Brain microvascular endothelial cell (primary cell): ENCODE results near the gene COBLL1.

ENCODE experiments used
- DNase-seq: peaks from one replicate; pipeline ENCODE4 v3.0.0-alpha.2; 2020
- H3K27ac ChIP-seq: fragments of 250-450 bp; sonication (Bioruptor Pico); 2 replicates; pipeline ENCODE4 v1.5.1; 2020; ENCODE audit warnings: mild to moderate bottlenecking, moderate library complexity
- H3K27me3 ChIP-seq: fragments of 250-450 bp; sonication (Bioruptor Pico); replicated peaks from 2 replicates; pipeline ENCODE4 v1.5.1; 2020; ENCODE audit warnings: mild to moderate bottlenecking
- H3K36me3 ChIP-seq: fragments of 250-450 bp; sonication (Bioruptor Pico); replicated peaks from 2 replicates; pipeline ENCODE4 v1.5.1; 2020; ENCODE audit warnings: mild to moderate bottlenecking
- H3K4me3 ChIP-seq: 2 replicates; pipeline ENCODE4 v1.5.1; 2011; ENCODE audit warnings: low read depth, mild to moderate bottlenecking, control low read depth, low read length, moderate library complexity
- in situ Hi-C: cut with HindIII; loops from 2 replicates; pipeline ENCODE4 v1.10.0; 2017; ENCODE audit warnings: low sequenced_read_pairs, low pct_ligation_motif_present
- TF ChIP-seq, protein P1 (sequence below): IDR thresholded peaks from 2 replicates; pipeline ENCODE4 v1.5.1; 2011; ENCODE audit warnings: low read depth, mild to moderate bottlenecking, moderate library complexity, low read length, control low read depth, inconsistent platforms; ENCODE audit errors: missing control alignments

Gene COBLL1

GRCh38 chr2:164694275-164694695 lies 147.3 kb downstream of the COBLL1 start:
- DNase-seq = no peak
- Histone ChIP-seq H3K27me3 (no peaks in the 10 kb centered on the region), H3K36me3 (no peaks in the 10 kb centered on the region), H3K4me3 (no peak overlapping the region), H3K27ac (no peak overlapping the region)
- TF ChIP-seq, protein P1, sequence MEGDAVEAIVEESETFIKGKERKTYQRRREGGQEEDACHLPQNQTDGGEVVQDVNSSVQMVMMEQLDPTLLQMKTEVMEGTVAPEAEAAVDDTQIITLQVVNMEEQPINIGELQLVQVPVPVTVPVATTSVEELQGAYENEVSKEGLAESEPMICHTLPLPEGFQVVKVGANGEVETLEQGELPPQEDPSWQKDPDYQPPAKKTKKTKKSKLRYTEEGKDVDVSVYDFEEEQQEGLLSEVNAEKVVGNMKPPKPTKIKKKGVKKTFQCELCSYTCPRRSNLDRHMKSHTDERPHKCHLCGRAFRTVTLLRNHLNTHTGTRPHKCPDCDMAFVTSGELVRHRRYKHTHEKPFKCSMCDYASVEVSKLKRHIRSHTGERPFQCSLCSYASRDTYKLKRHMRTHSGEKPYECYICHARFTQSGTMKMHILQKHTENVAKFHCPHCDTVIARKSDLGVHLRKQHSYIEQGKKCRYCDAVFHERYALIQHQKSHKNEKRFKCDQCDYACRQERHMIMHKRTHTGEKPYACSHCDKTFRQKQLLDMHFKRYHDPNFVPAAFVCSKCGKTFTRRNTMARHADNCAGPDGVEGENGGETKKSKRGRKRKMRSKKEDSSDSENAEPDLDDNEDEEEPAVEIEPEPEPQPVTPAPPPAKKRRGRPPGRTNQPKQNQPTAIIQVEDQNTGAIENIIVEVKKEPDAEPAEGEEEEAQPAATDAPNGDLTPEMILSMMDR = no peak
- in situ Hi-C loops = no loop called here

DNA sequence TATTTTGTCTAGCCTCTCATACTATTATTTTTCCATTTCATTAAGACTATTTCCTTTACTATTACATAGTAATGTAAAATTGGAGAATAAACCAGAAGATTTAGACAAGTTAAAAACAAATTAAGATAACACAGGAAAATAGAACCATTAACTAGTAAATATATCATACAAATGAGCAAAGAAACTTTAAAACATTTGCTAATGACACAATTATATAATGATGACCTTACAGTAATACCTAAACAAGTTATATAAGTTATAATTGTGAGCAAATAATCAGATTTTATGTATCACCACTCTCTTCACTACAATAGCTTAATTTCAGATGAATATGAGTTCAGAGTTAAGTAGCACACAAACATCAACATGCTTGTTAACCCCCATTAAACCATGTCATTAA lies 147.8 kb downstream of the COBLL1 start:
- DNase-seq = no peak
- H3K27me3 ChIP-seq = no peaks in the 10 kb centered on the region
- H3K36me3 ChIP-seq = no peaks in the 10 kb centered on the region
- no peak overlapping the region for H3K27ac ChIP-seq
- H3K4me3 ChIP-seq = no peak overlapping the region
- in situ Hi-C loops = no loop called here
- TF ChIP-seq, protein P1 = no peak

DNA sequence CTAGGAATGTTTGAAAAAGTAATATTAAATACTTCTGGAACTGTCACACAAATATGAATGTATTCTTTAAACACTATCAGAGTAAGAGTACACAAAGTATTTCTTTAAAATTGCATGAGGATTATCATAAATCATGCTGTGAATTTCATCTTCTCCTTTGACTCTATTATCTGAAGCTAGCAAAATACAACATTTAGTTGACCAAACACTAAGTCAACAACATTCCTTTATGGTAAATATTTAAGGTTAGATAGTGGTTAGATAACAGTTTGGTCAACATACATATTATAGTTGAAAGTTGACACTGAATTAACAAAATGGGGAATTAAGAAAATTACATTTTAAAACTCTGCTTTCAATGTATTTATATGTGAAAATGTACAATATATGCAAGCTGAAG lies 148.2 kb downstream of the COBLL1 start:
- Histone ChIP-seq H3K27ac (no peak overlapping the region), H3K4me3 (no peak overlapping the region), H3K36me3 (no peaks in the 10 kb centered on the region), H3K27me3 (no peaks in the 10 kb centered on the region)
- TF ChIP-seq, protein P1 = no peak
- in situ Hi-C loops = no loop called here
- DNase-seq = no peak

DNA sequence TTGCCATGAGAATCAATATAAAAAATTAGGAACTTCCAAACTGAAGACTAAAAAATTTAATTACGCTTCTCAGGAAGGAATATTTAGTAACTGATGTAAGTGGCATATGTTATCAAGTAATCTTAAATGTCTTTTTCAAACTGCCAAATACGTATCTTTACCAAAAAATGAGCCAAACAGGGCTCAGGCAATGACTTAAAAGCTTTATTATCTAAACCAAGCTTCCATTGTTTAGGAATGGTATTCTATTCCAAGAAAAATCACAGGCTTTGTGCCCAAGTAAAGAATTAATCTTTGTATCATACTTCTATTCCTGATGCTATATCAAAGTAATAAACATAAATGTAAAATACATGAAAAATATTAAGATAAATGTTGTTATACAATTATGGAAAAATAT lies 148.7 kb downstream of the COBLL1 start:
- H3K27ac ChIP-seq = no peak overlapping the region
- H3K4me3 ChIP-seq = no peak overlapping the region
- in situ Hi-C loops = no loop called here
- DNase-seq = no peak
- no peaks in the 10 kb centered on the region for H3K36me3 ChIP-seq
- no peaks in the 10 kb centered on the region for H3K27me3 ChIP-seq
- TF ChIP-seq, protein P1 = no peak

DNA sequence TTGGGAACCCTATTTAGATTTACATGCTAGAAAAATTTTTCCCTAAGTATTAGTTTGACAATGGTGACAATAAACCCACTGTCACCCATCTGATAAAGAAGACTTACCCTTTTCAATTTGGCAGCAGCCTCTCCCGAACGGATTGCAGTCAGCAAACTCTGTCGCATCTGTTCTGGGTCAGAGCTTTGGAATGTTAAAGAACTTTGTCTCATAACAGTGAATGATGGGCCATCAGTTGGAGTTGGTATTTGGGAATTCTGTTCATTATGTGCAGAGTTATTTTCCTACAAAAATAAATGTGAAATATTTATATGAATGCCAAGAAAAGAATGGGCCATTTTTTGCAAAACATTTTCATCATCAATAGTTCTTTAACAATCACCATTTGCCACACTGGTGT lies 149.5 kb downstream of the COBLL1 start:
- TF ChIP-seq, protein P1 = no peak
- Histone ChIP-seq H3K27ac (no peak overlapping the region), H3K4me3 (no peak overlapping the region), H3K27me3 (no peaks in the 10 kb centered on the region), H3K36me3 (no peaks in the 10 kb centered on the region)
- no peak for DNase-seq
- in situ Hi-C loops = no loop called here

DNA sequence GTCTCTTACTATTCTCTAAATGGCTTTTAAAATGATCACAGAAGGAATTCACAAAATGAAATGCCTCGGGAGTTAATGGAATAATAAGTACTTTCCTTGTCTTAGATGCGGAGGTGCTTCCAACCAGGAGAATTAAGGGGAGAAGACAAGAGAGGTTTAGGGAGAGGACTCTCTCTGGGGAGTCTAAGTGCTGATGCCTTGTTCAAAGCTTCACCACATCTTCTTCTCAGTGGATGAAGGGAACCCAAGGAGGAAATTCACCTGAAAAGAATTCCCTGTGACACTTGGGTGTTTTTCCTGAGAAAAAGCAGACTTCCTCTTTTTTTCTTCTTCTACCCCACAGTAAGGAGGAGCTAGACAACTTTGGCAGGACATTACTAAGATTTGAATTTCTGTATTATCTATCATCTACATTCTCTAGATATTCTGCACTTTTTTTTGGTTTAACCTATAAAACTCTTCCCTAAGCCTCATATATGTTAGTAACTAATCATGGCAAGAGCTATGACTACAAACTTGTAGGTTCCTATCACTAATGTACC lies 150.2 kb downstream of the COBLL1 start:
- Histone ChIP-seq H3K4me3 (no peak overlapping the region), H3K27ac (no peak overlapping the region), H3K36me3 (no peaks in the 10 kb centered on the region), H3K27me3 (no peaks in the 10 kb centered on the region)
- in situ Hi-C loops = no loop called here
- TF ChIP-seq, protein P1 = no peak
- no peak for DNase-seq
